Mesothelial cell of epicardium (in vitro differentiated cells): Measurements from ENCODE around the gene TOMM20L. TPM values are rescaled to one million over a fixed set of nuclear protein-coding genes. Genes with fewer than 3 reads are reported as not detected.
"Not testable (repeated sequence)": the region's sequence is repeated elsewhere in the genome, so short reads cannot be mapped to it uniquely, and the experiment has no call there.

Experiments used
- DNase-seq, 2 experiments: peaks; one replicate each; pipeline ENCODE4 v3.0.0; 2021; ENCODE audit warnings: low spot score in 2 of 2; ENCODE audit not compliant: unreplicated experiment in 2 of 2
- H3K27ac Mint-ChIP-seq: 2 replicates; pipeline ENCODE4 v1.8.0; 2021; ENCODE audit warnings: mixed read lengths
- H3K27me3 Mint-ChIP-seq: 2 replicates; pipeline ENCODE4 v1.8.0; 2021; ENCODE audit warnings: low read depth, mixed read lengths
- H3K36me3 Mint-ChIP-seq: 2 replicates; pipeline ENCODE4 v1.8.0; 2021; ENCODE audit warnings: mixed read lengths
- H3K4me1 Mint-ChIP-seq: 2 replicates; pipeline ENCODE4 v1.8.0; 2021; ENCODE audit warnings: mixed read lengths
- H3K4me3 Mint-ChIP-seq: 2 replicates; pipeline ENCODE4 v1.8.0; 2021; ENCODE audit warnings: mild to moderate bottlenecking, moderate library complexity, mixed read lengths
- H3K9me3 Mint-ChIP-seq: 2 replicates; pipeline ENCODE4 v1.8.0; 2021; ENCODE audit warnings: mixed read lengths
- total RNA-seq: library from RNA; stranded (reverse); gene quantifications from 3 replicates; pipeline ENCODE4 v1.2.1, GENCODE V29; 2021
- TF ChIP-seq, protein P1 (sequence below): fragments of 200-600 bp; sonication (generic); IDR thresholded peaks from one replicate; pipeline ENCODE4 v1.5.0; 2021; ENCODE audit warnings: antibody characterized with exemption; ENCODE audit not compliant: unreplicated experiment

Gene TOMM20L
- total RNA-seq, 1 donor from 2014 or later = not detected

GRCh38 chr14:58414845-58415244, 19.1 kb downstream of the TOMM20L start:
- peaks cover 43% of the 10 kb centered on the region for H3K36me3 Mint-ChIP-seq
- TF ChIP-seq, protein P1, sequence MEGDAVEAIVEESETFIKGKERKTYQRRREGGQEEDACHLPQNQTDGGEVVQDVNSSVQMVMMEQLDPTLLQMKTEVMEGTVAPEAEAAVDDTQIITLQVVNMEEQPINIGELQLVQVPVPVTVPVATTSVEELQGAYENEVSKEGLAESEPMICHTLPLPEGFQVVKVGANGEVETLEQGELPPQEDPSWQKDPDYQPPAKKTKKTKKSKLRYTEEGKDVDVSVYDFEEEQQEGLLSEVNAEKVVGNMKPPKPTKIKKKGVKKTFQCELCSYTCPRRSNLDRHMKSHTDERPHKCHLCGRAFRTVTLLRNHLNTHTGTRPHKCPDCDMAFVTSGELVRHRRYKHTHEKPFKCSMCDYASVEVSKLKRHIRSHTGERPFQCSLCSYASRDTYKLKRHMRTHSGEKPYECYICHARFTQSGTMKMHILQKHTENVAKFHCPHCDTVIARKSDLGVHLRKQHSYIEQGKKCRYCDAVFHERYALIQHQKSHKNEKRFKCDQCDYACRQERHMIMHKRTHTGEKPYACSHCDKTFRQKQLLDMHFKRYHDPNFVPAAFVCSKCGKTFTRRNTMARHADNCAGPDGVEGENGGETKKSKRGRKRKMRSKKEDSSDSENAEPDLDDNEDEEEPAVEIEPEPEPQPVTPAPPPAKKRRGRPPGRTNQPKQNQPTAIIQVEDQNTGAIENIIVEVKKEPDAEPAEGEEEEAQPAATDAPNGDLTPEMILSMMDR = no peak
- no peak for DNase-seq
- no peak overlapping the region for H3K27ac Mint-ChIP-seq
- peaks cover 19% of the 10 kb centered on the region for H3K9me3 Mint-ChIP-seq
- H3K4me3 Mint-ChIP-seq = no peak overlapping the region
- H3K4me1 Mint-ChIP-seq = no peaks in the 10 kb centered on the region
- no peaks in the 10 kb centered on the region for H3K27me3 Mint-ChIP-seq

GRCh38 chr14:58415636-58416547, 20.2 kb downstream of the TOMM20L start:
- Mint-ChIP-seq H3K36me3 (peaks cover 40% of the 10 kb centered on the region), H3K4me3 (no peak overlapping the region), H3K27ac (no peak overlapping the region), H3K27me3 (no peaks in the 10 kb centered on the region), H3K9me3 (peaks cover 19% of the 10 kb centered on the region), H3K4me1 (no peaks in the 10 kb centered on the region)
- TF ChIP-seq, protein P1 = no peak
- DNase-seq = no peak

DNA sequence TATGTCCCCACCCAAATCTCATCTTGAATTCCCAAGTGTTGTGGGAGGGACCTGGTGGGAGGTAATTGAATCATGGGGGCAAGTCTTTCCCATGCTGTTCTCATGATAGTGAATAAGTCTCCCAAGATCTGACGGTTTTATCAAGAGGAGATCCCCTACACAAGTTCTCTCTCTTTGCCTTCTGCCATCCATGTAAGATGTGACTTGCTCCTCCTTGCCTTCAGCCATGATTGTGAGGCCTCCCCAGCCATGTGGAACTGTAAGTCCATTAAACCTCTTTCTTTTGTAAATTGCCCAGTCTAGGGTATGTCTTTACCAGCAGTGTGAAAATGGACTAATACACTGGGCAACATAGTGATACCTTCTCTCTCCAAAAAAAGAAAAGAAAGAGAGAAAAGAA, 21.2 kb downstream of the TOMM20L start:
- H3K27me3 Mint-ChIP-seq, H3K4me1 Mint-ChIP-seq, H3K4me3 Mint-ChIP-seq, DNase-seq, H3K27ac Mint-ChIP-seq: not testable (repeated sequence)
- H3K36me3 Mint-ChIP-seq = peaks cover 40% of the 10 kb centered on the region
- peaks cover 19% of the 10 kb centered on the region for H3K9me3 Mint-ChIP-seq

DNA sequence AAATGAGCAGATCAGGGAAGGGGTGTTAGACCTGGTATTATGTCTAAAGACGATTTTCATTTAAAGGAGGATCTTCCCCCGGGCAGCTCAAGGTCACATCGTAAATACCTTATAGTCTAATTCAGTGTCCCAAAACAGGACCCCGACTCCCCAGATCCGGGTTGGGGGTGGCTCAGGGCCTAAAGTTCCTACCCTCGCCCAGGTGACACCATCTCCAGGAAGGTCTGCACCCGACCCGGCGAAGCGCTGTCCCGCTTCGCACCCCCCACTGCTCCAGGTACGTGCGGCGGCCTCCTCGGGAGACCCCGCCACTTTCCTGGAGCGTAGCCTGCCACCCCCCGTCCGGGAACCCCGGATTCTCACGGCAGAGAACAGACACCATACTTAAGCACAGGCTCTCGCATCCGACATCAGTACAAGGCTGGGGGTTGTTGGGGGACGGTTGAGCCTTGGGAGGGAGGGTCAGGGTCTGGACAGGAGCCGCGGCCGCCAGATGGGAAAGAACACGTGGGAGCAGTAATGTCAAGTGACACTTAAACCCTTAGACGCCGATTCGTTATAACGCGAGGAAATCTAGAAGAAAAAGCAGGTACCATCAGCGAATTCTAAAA, 31.0 kb downstream of the TOMM20L start:
- TF ChIP-seq, protein P1 = no peak
- Mint-ChIP-seq H3K9me3 (no peaks in the 10 kb centered on the region), H3K4me3 (peak overlapping the region; percentile 94), H3K27ac (peak overlapping the region; percentile 94), H3K27me3 (no peaks in the 10 kb centered on the region), H3K4me1 (peaks cover 28% of the 10 kb centered on the region), H3K36me3 (peaks cover 6% of the 10 kb centered on the region)
- DNase-seq = peak; percentile 37 to 56

DNA sequence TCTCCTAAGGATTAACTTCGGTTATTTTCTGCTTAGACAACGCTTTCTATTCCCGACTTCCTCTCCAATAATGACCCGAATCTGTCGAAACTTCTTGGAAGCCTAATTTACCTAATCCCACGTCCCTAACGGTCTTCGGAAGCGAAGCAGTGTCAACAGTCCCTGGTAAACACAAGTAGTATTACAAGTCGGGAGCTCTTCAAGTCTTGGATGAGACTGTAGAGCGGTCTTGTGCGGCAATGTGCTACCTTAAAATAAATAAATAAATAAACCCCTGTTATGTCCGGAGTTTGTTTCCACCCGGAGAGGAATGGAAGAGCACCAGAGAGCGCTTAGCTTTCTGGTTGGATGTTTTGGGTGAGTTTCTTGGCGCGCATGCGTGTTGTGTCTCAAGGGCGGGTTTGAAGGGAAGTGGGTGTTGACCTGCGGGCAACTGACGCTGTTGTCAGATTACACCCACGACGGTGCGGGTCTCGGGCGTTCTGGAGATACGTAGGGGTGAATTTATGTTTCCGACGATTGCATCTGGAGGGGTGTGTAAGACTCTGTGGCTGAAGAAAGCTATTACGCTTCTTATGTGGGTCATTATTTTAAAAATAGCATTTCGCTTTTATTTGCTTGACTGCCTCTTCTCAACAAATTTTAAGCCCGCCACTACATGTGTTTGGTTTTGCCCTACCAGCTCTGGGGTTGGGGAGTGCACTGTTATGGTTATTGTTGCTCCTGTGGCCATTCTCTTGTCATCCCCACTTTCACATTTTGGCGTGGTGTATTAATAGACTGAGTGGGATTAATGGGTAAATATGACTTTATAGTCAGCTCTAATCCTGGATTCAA, 31.8 kb downstream of the TOMM20L start, which contains the start of the genes KIAA0586 and TIMM9:
KIAA0586 (plus strand) TSS at position 439 of the 837 bp plus-strand sequence. CDS start 546 bp downstream, outside the sequence.
TIMM9 (minus strand) TSS at position 251 of the 837 bp plus-strand sequence. CDS start 15,586 bp downstream, outside the sequence.
- Mint-ChIP-seq H3K9me3 (no peaks in the 10 kb centered on the region), H3K36me3 (peaks cover 6% of the 10 kb centered on the region), H3K27me3 (no peaks in the 10 kb centered on the region), H3K4me3 (peak within 1 kb of the TSS; percentile 94), H3K4me1 (peaks cover 28% of the 10 kb centered on the region), H3K27ac (peak within 1 kb of the TSS; percentile 94)
- TF ChIP-seq, protein P1 = no peak
- DNase-seq = peak; percentile 88 to 91
